HG02678 (cell line): ENCODE measurements around the gene GALNT18.

Source experiments
- ATAC-seq: cut with Tn5 transposase; IDR thresholded peaks from one replicate; pipeline ENCODE4 v1.9.1; 2021; ENCODE audit warnings: mild to moderate bottlenecking, moderate library complexity; ENCODE audit not compliant: unreplicated experiment

GALNT18 gene

DNA sequence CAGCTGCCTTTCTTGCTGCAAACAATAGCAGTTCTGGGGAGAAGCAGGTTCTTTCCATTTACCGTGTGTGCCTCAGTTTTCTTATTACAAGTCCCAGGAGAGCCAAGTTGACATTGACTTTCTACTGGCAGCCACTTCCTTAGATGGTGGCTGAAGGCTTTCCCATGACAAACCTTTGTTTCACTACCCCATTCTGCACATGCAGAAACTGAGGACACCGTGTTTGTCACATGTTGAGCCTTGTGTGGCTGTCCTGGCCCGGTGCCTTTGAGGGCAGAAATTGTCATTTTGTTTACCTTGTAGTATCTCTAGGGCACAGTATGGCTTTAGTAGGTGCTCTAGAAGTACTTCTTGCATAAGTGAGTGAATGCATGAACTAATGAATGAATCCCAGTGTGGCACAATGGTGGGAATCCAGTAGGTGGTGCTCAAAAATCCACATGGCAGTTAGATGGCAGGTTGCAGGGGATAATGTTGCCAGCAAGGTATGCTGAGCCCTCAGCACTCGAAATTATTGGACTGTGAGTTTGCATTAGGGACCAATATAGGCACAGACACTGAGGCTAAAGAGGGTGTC is 370.3 kb downstream of the GALNT18 start:
- ATAC-seq, result no peak

DNA sequence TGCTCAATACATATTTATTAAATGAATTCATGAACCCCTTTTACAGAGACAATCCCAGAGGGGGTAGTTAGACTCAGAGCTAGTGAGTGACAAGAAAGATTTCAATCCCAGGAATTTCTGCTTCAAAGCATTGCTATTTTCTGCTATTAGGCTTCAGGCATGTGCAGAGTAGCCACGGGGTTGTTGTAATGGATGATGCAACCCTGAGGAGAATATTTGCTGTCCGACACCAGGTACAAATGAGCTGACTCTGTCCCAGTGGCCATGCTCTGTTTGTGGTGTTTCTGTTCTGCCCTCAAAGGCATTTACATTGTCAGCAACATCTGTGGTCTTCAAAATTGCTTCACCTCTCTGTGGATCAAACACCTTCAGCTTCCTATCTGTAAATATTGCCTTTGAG is 371.3 kb downstream of the GALNT18 start:
- no peak for ATAC-seq

DNA sequence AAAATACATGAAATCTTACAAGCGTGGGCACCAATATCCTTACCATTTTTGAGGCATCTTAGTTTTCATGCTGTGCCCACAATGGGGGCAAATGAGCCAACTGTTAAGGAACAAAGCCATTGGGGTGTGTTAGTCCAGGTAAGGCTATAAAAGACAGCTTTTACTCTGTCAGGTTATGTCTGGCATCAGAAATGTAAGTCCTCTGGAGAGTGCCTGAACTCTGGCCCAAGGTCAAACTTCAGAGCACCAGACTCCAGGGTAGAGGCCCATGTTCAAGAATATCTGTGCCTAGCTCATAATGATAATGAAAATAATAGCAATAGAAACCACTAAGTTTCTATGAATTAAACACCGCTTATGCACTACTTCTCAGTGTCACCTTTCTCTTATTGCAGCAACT is 374.2 kb downstream of the GALNT18 start:
- no peak for ATAC-seq

DNA sequence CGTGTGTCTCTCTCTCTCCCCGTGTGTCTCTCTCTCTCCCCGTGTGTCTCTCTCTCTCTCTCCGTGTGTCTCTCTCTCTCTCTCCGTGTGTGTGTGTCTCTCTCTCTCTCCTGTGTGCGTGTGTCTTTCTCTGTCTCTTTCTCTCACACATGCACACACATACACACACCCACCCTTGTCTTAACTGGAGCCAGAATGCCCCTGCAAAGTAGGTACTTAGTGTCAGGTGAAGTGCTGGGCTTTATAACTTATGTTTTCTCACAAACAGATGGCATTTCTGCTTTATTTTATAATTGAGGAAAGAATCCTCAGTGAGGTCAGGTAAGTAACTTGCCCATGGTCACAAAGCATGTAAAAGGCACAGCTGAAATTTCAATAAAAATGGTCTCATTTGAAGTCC is 374.7 kb downstream of the GALNT18 start:
- ATAC-seq, result no peak

DNA sequence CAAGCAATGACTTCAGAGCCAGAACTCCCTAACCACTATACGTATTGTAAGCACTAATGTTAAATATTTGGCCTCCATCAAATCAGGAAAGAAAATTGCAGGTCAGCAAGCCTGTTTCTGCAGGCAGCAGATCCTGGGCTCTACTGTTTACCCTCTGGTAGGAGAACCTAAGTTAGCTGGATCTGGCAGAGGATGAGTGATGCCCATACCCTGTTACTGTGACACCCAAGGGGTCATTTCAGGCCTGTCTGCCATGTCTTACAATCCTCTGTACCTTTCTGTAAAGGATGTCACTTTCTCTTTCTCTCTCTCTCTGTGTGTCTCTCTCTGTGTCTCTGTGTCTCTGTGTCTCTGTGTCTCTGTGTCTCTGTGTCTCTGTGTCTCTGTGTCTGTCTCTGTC is 375.6 kb downstream of the GALNT18 start:
- ATAC-seq, result no peak

DNA sequence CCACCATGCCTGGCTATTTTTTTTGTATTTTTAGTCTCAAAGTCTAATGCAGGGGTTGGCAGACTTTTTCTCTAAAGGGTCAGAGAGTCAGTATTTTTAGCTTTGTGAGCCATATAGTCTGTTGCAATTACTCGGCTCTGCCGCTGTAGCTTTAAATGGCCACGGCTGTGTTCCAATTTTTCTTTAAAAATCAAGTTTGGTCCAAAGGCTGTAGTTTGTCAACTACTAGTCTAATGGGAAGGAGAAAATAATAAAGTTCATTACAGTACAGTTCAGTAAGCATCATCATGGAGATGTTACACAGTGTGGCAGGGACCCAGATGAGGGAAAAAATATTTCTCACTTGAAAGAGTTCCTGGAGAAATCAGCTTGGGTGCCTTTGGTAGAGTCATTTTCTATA is 376.4 kb downstream of the GALNT18 start:
- ATAC-seq, result no peak

DNA sequence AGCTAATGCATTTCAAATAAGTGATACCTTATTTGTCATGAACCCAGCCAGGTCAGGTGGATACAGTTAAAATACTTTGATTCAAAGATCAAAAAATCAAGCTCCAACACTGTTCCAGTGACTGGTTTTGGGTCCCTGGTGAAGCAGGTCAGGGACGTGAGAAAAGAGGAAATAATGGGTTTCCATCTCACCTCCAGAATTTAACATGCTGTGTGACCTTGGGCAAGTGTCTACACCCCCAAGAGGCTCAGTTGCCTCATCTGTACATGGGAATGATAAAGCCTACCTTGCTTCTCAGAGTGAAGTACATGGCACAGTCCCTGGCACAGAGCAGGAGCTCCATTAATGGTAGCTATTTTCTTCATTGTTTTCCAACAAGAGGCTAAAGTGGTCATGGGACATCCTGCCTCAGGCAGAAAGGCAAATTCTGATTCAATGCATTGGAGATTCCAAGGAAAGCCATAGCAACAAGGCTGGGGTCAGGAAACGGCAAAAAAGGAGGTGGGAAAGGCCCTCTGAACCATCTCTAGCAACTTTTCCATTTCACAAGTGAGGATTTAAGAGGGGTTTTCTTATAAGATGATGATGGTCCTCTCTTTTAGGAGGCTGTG is 377.2 kb downstream of the GALNT18 start:
- no peak for ATAC-seq

DNA sequence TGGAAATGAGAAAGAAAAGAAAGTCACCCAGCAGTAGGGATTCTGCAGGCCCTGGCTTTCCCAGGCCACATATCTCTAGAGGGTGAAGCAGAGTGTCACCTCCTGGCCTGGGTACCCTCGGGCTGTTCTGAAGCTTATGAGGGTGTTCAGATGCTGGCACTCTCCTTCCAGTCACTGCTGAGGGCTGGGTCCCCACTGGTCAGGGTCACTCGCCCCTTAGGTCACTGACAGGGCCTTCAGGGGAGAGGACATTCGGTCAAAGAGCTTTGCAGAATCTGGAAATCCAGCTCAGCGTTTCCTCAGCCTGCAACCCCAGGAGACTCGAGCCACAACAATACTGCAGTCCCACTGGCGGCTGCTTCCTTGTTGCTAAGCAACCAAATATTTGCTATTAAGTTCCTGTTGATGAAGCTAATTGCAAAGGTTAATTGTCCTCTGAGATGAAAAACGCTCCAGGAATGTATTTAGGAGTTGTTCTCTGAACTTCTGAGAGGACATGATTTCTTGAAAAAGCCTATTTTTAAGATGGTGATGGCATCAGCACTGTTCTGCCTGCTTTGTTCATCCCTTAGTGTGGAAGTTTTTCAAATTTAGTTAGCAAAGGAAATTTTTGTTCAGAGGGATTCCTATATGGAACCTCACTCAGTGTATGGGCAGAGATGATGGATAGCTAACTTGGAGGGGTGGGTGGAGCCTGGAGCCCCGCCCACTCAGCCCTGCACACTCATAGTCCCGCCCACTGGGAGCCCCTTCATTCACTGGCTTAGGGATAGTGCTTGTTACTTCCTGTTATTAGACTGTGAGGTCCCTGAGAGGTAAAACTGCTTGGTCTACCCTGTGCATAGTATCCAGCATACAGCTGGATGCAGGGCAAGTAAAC is 378.0 kb downstream of the GALNT18 start:
- no peak for ATAC-seq

DNA sequence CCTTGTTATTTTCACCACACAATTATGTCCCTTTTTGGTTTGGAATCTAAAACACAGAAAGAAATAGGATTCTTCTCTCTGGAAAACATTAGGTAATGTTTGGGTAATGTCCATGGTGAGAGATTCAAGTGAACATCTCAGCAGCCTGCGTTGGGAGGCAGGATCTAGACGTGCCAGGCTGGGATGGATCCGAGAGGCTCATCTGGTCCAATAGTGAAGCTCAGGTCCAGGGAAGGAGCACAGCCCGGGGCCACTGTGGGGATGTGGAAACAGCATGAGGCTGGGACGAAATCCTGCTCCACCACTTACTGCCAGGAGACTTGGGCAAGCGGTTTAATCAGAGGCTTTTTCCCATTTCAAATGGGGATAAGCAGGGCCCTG is 378.6 kb downstream of the GALNT18 start:
- no peak for ATAC-seq

DNA sequence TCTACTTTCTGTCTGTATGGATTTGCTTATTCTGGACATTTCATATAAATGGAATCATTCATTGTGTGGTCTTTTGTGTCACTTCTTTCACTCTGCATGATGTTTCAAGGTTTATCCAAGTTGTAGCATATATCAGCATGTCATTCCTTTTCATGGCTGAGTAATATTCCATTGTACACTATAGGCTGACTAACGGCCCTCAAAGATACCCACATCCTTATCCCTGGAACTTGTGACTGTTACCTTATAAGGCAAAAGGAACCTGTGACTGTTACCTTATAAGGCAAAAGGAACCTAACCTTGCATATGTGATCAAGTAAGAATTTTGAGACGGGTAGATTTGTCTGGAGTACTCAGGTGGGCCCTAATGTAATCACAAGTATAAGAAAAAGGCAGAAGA is 380.5 kb downstream of the GALNT18 start:
- ATAC-seq, result no peak

DNA sequence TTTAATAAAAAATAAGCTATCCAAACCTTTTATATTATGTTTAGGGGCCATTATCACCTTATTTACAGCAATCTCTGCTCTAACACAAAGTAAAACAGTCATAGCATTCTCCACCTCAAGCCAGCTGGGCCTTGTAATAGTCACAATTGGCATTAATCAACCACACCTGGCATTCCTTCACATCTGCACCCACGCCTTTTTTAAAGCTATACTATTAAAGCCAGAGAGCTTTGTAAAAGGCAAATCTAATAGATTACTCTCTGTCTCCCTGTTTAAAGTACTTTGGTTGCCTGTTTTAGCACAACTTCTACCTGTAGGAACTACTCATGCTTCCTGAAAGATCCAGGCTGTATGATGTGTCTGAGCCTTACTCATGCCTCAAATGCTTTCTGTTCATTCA is 381.8 kb downstream of the GALNT18 start:
- ATAC-seq, result no peak

DNA sequence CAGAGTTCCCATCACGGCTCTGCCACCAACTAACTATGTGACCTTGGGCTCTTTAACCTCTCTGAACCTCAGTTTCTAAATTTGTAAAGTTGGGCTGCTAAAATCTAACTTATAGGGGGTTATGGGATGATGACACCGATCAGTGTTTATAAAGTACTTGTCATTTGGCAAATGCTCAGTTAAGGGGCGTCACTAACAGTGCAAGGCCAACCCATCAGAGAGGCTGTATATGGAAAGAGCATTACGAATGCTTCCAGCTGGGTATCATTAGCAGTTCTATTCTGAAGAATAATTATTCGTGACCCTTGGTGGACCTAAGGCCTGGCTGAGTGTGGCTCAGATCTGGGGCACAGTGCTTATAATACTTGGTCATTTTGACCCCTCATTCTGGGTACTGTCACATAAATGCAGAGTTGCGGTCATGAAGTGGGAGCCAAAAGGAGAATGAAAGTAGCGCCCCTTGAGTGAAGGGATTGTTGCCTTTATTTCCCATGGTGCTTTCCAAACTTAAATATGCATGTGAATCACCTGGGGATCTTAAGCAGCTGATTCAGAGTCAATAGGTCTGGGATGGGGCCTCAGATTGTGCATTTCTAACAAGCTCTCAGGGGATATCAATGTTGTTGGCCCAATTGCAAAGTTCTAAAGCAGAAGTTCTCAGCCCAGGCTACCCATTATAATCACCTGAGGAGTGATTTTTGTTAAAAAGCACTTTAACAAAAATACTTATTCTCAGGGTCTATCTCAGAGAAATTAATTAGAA is 384.6 kb downstream of the GALNT18 start:
- ATAC-seq, result no peak

DNA sequence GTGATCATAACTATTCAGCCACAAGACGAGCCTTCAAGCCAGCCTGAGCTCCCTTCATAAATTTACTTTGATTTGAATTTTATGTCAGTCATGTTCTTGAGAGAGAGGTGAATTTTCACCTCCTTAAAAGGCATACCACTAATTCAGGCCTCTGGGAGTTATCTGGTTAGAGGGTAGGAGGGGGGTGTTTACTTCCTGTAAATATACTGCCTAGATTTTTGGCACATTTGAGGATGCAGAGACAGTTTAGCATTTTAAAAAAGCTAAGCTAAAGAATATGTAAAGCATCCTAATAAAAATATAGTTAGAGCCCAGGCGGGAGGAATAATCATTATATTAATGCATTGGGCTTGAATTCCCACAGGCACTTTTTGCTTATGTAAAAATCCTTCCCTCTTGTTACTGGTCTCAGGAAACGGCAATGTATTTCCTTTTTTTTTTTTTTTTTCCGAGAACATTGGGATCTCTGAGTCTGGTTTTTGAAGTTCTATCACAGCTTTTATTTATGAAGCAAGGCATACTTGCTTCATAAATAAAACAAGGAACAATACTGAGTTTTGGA is 385.2 kb downstream of the GALNT18 start:
- ATAC-seq, result no peak

DNA sequence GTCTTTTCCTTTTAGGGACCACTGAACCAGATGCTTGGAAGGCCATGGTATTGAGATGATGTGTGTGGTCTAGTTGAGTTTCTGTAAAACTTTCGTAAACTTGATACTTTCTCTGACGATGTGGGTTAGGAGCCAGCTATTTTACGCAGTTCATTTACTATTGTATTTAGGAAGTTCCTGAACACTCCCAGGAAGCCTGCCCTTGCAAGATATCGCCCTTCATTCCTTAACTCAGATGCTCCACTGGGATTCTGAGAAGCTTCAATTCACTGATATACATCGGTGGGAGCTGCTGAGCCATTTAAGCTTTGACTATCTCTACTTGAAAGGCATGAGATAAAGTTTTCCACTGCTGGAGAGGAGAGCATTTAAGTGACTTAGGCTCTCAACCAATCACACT is 390.0 kb downstream of the GALNT18 start:
- no peak for ATAC-seq

DNA sequence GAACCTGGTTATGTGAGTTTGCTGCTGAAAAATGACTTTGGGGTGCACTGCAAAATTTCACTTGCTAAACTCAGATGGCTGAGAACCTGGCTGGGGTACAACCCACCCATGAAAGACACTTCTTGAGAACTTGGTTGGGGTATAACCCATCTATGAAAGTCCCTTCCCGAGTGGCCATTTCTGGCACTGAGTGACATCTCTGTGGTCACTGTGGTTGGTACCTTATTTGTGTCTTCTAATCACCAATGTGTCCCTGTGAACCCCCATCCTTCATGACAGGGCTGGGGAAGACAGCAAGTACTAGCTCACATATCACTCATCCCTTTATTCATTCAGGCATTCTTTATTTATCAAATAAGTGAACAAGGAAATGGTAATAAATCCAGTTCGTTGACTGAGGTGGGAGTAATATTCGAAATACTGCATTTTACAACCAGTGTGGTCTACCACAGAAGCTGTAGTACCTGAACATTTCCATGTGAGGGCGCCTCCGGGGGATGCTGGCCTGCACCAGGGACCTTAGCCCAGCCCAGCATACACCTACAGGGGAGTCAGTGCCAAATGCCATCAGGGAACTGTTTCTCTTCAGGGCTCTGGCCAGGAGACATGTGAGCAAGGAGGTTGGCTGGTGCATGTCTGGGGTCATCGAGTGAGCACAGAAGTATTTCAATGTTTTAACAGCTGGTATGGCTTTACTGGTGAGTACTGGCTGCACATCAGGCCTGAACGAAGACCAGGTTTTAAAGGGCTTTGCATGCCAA is 390.8 kb downstream of the GALNT18 start:
- ATAC-seq, result no peak

DNA sequence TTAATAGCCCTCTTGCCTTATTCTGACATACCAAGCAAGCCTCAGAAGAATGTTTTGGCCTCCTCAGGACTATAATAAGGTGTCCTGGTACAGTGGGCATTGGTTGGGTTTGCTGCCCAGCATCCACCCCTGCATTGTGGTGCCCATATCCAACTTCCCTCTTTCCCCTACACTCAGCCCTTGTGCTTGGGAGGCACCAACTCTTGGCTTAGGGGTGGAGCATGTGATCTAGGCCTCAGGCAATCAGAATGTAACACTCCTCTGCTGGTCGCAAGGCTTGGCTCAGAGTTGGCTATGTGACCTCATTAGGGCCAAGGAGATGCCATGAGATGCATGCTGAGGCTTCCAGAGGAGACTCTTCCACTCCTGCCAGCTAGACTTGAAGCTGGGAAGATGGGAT is 391.7 kb downstream of the GALNT18 start:
- no peak for ATAC-seq

DNA sequence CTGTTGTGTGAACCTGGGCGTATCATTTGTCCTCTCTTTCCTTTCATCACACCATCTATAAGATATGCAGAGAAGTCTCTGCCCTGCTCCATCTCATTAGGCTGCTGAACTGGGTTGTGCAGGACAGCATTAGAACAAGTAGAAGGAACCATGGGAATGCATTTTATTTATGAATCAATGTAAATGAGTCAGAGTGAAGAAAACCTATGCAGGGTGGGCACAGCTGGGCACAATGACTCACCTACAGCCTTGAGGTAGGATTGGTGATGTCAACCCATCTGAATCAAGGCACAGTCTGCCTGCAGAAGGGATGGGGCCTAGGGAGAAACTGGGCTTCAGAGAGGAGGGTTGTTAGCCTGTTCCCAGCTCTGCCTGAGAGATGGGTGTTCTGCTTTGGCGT is 392.2 kb downstream of the GALNT18 start:
- ATAC-seq, result no peak

DNA sequence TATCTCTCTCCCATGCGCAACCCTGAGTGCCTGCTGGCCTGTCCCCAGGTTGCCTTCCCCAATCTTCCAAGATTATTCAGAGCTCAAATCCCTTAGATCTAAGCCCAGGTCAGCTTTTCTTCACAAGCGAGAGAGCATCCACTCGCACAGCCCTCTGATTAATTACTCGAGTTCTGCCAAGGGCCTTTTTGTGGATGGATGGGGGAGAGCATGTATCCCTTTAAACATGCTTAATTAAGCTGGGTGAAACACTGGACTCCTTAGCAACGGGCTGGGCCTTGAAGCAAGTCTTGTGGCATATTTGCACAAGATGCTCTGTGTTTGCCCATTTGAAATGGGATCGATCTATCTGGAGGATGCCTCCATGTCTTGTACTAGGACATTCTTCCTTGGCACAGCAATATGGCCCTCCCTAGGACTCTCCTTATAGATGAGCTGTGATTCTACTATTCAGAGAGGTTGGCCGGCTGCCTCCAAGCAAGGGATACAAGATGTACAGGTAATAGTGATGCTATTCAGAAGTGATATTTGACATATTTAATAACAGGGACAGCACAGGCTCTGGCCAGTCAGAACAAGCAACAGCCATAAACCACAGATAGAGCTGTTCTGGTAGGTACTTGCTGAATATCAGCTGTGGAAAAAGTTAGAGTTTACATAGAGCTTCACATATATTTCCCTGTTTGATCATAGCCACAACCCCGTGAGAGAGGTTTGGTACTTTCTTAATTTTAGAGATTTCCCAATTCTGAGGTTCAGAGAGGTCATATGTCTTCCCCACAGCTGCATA is 394.3 kb downstream of the GALNT18 start:
- no peak for ATAC-seq
